KBM-7 (cell line): ENCODE data around the gene SYNJ2.

Source experiments
- DNase-seq: peaks from one replicate; pipeline ENCODE4 v3.0.0-alpha.2; 2015
- in situ Hi-C: fragments of 300-500 bp; cut with MboI; formaldehyde crosslinking; loops from 2 replicates; pipeline ENCODE4 v1.14.3; 2020; ENCODE audit warnings: low sequenced_read_pairs, low pct_unique_long_range_greater_than_20kb, mixed read lengths

Gene SYNJ2

GRCh38 chr6:158131926-158132325, 150.3 kb downstream of the SYNJ2 start:
- in situ Hi-C loops = no loop called here
- peak; percentile 47 for DNase-seq

DNA sequence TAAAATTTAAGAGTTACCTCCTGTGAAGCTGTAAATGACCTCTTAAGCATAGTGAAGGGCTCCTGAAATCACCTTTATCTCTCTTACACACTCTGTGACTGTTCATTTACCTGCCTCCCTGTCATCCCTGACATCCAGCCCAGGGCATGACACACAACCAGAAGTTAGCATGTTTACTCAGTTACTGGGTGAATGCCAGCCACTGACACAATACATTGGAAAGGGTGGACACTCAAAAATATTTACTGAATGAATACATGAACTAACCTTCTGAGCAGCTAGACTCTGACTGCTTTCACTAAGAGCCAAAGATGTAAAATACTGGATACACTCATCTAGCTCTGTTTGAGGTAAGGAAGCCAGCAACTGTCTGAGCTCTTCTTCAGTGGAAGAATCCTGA, 161.1 kb downstream of the SYNJ2 start:
- in situ Hi-C loops = no loop called here
- no peak for DNase-seq

GRCh38 chr6:158143700-158144099, 162.0 kb downstream of the SYNJ2 start:
- in situ Hi-C loops = no loop called here
- DNase-seq = peak; percentile 44
